Activated CD4-positive, alpha-beta T cell treated with anti-CD3 and anti-CD28 coated beads for 4 hours (primary cell): Measurements from ENCODE around the gene NELFE.

ENCODE experiments used
- DNase-seq, 2 donors: peaks; one replicate each; pipeline ENCODE4 v3.0.0-alpha.2; 2020

Gene NELFE

DNA sequence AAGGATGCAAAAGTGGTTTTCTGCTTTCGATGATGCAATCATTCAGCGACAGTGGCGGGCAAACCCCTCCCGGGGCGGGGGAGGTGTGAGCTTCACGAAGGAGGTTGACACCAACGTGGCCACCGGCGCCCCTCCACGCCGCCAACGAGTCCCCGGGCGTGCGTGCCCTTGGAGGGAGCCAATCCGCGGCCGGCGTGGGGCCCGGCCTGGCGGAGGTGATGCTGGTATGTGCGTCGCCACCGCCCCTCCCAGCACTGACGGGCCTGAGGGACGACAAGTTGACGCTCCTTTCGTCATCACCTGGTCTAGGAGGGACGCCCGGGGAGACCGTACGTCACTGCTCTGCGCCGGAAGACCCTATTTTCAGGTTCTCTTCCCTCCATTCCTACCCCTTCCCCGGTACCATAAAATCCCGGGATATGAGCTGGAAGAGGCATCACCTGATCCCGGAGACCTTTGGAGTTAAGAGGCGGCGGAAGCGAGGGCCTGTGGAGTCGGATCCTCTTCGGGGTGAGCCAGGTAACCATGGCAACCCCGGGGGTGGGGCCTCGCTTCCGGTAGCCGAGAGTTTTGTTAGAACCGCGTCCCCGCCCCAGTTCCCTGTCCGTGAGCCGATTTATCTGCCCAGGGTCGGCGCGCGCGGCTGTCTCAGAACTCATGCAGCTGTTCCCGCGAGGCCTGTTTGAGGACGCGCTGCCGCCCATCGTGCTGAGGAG lies 13.4 kb upstream of the NELFE start, which contains the start of gene DXO:
Gene DXO (minus strand): TSS at position 146 of the 716 bp plus-strand sequence. CDS start 463 bp downstream, outside the sequence.
- DNase-seq: peak; percentile 98 to 99

DNA sequence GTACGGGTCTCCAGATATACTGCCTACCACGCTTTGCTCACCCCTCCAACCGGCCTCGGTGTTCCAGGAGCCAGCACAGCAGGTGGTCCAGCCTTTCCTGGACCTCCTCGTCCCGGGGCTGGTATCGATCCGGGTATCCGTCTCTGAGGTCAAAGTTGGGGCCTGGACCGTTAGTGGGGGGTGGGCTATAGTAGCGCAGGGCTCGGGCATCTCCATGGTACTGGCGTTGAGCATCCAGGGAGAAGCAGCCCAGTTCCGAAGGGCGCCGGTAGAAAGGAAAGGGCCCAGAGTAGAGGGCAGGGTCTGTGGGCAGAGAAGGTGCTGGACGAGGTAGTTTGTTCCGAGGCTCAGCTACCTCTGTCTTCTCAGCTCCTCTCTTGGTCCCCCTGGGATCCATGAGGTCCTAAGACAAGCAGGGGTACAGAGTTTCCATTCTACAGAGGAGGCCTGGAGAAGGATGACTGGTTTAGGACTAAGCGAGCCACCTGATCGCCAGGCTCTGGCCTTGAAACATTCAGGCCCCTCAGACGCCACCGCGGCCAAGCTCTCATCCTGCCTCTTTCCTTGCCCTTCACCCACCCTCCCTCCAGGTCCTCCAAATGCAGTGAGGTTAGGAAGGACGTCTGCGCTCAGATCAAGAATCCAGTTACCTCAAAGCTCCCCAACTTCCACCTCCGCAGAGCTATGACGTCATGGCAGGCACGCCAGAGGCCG lies 12.7 kb upstream of the NELFE start:
- no peak for DNase-seq

DNA sequence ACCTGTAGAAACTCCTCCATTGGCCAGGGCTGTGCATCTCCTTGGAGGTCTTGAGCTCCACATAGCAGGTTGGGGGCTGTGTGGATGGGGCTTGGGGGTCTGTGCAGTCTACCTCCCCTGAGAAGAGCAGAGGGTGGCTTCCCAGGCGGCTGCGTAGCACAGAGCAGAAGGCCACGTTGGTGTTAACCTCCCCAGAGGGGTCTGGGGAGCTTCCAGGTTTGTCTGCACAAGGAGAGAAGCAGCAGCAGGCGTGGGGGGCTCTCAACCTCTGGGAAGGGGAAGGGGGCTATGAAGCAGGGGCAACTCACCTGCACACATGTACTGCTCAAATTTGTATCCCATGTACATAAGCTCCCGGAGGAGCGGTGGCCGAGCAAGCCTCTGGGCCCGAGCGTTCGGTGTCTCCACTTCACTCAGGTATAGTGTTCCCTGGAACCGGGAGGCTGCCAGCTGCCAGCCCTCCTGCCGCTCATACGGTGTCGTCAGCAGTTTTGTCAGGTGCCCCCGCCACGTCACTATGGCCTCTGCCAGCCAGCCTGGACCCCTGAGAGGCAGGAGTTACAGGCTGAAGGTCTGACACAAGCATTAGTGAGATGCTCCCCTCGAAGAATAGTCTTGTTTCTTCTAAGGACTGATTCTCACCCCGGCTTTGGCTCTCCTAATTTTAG lies 12.0 kb upstream of the NELFE start:
- no peak for DNase-seq

DNA sequence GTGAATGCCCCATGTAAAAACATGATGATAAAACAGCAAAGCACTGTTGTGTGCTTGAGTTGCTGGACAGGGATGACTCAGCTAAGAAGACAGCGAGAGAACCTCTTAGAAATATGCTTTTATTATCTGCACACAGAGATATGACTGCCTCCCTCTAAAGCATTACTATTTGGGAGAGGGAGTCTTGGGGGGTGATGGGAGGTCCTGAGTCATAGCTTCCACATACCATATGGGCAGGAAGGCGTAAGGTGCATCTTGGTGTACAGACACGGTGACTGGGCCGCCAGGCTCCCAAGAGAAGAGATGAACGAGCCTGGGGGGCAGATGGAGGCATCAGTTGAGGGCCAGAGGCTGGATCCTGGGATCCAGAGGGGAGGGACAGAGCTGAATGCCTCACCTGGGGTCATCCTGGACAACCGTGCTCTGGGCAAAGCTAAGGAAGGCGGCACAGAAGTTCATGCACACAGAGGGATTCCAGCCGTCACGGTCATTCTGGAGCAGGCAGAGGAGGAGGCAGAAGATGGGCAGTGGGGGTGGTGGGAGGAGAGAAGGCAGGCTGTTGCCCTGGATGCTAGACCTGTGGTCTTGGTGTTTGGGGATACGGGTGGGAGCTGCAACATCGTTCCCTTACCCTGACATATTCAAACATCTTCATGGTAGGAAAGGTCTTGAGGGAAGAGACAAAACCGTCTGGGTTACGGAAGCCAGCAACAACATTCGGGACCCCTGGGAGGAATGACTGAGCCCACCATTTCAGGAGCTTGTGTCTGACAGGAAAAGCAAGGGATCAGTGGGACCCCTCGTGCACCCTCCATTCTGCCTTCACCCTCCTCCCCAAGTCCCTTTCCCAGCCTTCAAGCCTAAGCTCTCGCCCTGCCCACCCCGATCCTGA lies 11.2 kb upstream of the NELFE start:
- DNase-seq: no peak

DNA sequence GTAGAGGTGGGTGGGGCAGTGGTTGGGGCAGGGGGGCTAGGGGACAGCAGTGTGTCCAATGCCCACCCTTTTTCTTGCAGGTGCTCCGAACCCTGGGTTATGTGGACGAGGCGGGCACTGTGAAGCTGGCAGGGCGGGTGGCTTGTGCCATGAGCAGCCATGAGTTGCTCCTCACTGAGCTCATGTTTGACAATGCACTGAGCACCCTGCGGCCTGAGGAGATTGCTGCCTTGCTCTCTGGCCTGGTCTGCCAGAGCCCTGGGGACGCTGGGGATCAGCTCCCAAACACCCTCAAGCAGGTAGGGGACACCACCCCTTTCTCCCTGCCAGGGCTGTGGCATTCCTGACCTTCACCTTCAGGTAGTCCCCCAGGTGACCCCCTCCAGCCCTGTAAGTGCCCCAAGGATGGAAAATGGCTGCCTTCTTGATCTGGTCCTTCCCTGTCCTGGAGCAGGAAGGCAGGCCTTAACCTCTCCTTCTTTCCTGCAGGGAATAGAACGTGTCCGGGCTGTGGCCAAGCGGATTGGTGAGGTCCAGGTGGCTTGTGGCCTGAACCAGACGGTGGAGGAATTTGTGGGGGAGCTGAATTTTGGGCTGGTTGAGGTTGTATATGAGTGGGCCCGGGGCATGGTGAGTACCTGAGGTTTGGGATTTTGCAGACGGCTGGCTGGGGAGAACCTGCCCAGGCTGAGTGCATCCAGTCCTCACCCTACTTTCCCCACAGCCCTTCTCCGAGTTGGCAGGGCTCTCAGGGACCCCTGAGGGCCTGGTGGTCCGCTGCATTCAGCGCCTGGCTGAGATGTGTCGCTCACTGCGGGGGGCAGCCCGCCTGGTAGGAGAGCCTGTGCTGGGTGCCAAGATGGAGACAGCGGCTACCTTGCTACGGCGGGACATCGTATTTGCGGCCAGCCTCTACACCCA lies 10.3 kb upstream of the NELFE start:
- no peak for DNase-seq

DNA sequence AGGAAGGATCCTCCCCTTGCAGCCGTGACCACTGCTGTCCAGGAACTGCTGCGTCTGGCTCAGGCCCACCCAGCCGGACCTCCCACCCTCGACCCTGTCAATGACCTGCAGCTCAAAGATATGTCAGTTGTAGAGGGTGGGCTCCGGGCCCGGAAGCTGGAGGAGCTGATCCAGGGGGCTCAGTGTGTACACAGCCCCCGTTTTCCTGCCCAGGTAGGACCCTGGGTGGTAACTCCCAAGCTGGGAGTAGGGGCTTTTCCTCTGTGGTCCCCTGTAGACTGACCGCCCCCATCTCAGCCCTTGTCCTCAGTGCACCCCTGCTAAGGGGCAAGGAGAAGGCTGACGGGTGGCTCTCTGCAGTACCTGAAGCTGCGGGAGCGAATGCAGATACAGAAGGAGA lies 9.6 kb upstream of the NELFE start:
- no peak for DNase-seq

DNA sequence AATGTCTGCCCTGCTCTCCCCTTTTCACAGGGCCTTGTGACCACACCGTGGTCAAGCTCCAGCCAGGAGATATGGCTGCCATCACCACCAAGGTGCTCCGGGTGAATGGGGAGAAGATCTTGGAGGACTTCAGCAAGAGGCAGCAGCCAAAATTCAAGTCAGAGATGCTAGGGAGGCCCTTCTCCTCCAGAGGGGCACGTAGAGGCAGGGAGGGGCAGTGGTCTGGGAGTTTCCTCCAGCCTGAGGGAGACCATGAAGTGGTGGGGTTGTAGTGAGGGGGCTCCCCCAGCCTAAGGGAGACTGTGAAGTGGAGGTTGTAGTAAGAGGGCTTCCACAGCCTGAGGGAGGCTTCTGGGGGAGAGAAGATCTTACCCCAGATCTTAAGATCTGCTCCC lies 9.2 kb upstream of the NELFE start:
- no peak for DNase-seq

DNA sequence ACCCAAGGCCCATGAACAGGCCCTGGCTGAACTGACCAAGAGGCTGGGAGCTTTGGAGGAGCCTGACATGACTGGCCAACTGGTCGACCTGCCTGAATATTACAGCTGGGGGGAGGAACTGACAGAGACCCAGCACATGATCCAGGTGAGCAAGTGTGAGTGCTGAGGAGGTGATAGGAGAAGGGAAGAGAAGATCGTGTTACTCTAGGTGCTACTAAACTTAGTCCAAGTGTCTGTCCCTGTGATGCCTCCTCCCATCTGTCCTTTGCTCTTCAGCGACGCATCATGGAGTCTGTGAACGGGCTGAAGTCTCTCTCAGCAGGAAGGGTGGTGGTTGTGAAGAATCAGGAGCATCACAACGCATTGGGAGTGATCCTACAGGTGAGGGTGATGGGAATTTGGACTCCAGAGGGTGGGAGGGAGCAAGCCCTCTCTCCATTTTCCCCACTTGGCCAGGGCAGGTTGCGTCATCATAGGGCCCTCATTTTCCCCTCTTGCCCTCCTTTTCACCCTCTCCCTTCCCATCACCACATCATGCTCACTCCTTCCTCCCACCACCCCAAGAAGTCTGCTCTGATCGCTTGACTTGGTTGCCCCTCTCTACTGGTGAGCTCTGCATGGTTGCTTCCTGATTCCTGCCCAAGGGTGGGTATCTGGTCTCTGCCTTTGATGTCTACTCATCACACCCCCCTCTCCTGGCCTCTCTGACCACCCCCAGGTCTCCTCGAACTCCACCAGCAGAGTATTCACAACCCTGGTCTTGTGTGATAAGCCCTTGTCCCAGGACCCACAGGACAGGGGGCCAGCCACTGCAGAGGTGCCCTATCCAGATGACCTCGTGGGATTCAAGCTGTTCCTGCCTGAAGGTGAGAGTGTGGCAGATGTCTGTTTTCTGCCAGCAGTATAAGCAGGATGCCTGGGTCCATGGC lies 8.5 kb upstream of the NELFE start:
- no peak for DNase-seq

DNA sequence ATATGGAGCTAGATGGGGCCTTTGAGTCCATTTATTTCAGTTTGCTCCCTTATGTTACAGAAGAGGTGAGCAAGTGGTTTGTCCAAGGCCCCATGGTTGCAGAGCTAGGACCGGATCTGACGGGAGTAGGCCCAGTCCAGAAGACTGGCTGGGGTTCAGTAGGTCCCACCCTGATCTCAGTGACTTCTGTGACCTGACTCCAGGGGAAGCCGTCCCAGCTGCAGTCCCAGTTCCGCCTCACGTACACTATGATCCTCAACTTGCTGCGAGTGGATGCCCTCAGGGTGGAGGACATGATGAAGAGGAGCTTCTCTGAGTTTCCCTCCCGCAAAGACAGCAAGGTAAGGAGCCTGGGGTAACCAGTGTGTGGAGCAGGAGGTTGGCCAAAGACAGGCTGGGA lies 7.7 kb upstream of the NELFE start:
- DNase-seq: no peak

DNA sequence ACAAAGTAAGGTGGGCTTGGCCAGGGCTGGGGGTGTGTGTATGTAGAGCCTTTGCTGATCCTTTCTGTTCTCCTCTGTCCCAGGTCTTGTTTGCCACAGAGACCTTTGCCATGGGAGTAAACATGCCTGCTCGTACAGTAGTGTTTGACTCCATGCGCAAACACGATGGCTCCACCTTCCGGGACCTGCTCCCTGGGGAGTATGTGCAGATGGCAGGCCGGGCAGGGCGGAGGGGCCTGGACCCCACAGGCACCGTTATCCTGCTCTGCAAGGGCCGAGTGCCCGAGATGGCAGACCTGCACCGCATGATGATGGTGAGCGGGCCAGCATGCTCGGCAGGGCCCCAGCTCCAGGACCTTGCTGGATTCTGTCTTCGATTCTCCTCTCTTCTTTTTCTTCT lies 6.9 kb upstream of the NELFE start:
- no peak for DNase-seq

DNA sequence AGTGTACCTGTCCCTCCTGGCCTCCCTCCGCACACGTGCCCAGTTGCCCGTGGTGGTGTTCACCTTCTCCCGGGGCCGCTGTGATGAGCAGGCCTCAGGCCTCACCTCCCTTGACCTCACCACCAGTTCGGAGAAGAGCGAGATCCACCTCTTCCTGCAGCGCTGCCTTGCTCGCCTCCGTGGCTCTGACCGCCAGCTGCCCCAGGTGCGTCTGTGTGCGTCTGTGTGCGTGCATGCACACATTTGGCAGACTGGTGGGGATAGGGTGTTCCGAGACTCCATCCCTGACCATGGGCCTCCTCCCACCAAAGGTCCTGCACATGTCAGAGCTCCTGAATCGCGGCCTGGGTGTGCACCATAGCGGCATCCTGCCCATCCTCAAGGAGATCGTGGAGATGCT lies 5.2 kb upstream of the NELFE start:
- DNase-seq: no peak

DNA sequence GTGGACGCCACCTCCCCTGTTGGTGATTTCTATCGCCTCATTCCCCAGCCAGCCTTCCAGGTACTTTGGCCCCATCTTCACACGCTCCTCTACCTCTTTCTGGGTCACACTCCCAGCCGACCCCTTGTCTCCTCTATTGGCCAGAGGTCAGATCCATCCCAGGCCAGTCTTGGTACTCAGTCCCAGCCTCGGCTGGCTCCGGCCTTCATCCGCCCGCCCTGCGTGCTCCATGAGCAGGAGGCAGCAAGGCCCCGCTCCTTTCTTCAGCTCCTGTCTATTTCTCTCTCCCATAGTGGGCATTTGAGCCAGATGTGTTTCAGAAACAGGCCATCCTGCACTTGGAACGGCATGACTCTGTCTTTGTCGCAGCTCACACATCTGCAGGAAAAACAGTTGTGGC lies 2.8 kb upstream of the NELFE start:
- DNase-seq: no peak

DNA sequence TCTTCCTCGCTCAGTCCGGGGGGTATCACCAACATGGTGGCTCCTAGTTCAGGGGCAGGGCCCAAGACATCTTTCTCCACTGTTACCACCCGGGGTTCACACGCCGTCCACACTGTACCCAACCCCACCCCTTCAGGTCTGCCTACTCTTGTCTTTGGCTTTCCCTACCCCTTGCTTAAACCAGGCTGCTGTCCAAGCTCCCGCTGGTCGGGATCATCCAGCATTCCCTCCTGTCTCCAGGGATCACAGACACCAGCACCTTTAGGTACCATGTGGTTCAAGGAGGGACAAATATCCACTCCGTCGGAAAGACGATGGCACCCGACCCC lies 395 bp downstream of the NELFE start:
- no peak for DNase-seq

DNA sequence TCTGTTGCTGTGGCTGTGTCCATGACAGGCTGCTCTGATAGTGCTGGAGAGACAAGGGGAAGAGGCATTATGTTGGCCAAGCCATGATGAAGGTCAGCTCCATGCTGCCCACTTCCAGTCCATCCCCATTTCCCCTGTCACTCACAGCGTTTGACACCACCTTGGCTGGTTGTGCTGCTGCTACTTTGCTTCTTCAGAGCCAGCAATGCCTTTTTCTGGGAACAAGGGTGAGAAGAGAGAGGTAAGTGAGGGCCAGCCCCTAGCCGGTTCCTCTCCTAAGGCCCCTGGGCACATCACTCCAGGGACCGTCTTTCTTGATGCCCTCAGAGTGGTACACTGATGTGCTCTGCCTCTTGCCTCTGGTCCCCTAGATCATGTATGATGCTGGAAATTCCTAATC lies 2.0 kb downstream of the NELFE start:
- DNase-seq: no peak

DNA sequence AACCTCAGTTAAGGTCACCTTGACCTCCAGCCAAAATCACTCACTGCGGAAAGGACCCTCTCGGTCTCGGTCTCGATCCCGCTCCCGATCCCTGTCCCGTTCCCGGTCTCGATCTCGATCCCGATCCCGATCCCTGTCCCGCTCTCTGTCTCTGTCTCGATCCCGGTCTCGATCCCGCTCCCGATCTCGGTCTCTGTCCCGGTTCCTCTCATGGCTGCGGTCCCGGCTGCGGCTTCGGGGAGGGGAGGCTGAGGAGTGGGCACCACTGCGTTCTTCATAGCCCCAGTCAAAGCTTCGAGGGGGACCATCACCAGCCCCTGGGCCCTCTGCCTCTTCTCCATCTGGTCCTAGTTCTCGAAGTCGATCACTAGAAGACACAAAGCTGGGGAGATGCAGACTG lies 4.3 kb downstream of the NELFE start:
- DNase-seq: no peak

DNA sequence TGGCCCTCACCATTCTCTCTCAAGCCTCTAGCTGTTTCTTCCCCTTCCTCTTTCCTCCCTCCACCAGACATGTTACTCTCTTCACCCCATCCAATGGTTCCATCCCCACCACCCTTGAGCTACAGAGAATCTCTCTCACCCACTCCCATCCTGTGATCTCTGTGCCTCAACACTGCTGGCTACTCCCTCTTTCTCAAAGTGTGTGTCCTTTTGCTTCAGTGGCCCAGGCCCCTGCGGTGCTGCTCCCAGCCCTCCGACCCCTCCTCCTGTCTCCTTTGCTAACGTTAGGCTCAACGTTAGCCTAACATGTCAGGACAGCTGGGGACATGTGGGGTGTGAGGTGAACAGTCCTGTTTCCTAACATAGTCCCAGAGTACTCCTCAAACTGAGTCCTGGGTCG lies 5.9 kb downstream of the NELFE start:
- DNase-seq: no peak

DNA sequence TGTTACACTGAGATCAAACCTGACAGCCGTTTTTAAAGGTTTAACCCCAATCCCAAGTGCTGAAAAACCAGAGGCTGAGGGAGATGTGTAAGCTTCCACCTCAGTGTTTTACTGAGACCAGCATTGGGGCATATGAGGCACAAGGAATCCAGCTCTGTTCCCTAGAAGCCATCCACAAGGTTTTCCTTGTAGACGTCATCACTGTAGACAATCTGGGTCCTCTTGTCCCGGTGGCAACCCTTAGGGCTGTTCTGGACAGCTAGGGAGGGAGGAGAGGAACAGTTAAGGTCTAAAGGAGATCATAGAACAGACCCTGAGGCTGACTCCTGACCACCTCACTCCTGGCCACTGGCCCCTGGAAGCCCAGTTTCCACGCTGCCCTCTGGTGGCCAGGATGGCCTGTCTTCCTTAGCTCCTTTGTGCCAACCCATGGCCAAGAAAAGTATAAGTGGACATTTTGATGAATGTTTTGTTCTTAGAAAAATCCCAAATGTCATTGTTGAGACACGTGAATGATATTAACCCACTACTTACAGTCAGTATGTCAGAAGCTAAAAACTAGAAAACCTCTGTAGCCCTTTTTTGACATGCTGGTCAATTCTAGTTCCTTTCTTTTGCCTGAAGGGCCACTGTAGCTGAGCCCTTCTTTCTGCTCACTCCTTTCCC lies 6.5 kb downstream of the NELFE start:
- peak in 1 of 2 donors; percentile 23 for DNase-seq

DNA sequence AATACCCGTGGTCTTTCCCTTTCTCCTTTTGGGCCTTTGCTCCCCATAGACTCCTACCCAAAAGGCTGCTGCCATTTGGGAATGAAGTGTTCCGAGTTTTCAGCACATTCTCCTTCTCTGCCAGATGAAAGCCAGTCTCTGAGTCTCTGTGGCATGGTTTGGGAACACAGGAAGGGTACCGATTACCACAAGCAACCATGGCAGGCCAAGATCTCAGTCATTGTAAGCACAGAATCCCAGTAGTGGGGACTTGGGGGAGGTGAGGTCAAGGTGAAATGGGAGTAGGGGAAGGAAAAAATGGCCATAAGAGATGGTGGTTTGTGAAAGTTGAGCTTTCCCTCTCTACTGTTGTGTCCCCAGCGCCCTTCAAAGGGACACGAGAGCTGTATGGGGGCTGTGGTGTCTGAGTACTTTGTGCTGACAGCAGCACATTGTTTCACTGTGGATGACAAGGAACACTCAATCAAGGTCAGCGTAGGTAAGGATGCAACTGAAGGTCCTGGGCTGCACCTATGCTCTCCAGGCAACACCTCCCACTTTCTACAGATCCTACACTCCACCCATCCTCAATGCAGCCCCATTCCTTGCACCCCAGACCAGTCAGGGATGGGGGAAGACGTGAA lies 8.7 kb downstream of the NELFE start:
- DNase-seq: no peak

DNA sequence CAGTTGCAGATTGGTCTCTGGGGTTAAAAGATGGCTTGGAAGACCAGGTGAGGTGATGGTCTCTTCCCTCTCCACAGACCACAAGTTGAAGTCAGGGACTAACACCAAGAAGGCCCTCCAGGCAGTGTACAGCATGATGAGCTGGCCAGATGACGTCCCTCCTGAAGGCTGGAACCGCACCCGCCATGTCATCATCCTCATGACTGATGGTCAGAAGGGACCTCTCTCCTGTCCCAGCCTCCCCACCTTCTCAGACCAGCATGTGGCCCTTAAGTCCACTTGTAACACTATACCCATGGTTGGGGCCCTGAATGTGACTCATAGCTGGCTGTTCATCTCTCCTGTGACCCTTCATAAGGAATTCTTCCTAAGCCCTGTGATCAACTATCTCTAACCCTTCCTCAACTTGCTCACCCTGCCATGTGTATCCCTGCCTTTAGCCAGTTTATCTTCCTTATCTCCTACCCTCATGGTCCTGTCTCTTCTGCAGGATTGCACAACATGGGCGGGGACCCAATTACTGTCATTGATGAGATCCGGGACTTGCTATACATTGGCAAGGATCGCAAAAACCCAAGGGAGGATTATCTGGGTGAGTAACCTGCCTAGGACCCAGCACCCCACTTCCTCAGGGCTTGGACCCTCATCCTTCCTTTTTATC lies 9.9 kb downstream of the NELFE start:
- DNase-seq: no peak
